Activated naive CD4-positive, alpha-beta T cell treated with anti-CD3 and anti-CD28 coated beads for 36 hours (primary cell): ENCODE data around the gene EGFR. TPM values are rescaled to one million over a fixed set of nuclear protein-coding genes. Genes with fewer than 3 reads are reported as not detected.

Source experiments
- CTCF ChIA-PET: fragments of 350-600 bp; sonication (Branson Sonifier 250); formaldehyde crosslinking; loops from one replicate; lab custom pipeline; 2021; ENCODE audit warnings: antibody characterized with exemption; lab: Charles Lee
- DNase-seq: peaks from one replicate; pipeline ENCODE4 v3.0.0-alpha.2; 2020
- H3K27ac Mint-ChIP-seq: one replicate; pipeline ENCODE4 v1.8.0; 2021; ENCODE audit warnings: mild to moderate bottlenecking, mixed read lengths
- H3K27me3 Mint-ChIP-seq: one replicate; pipeline ENCODE4 v1.8.0; 2021; ENCODE audit warnings: low read depth, mixed read lengths
- H3K36me3 Mint-ChIP-seq: one replicate; pipeline ENCODE4 v1.8.0; 2021; ENCODE audit warnings: low read depth, mixed read lengths
- H3K4me1 Mint-ChIP-seq: one replicate; pipeline ENCODE4 v1.8.0; 2021; ENCODE audit warnings: low read depth, mixed read lengths
- H3K4me3 Mint-ChIP-seq: one replicate; pipeline ENCODE4 v1.8.0; 2021; ENCODE audit warnings: mild to moderate bottlenecking, moderate library complexity, mixed read lengths
- H3K9me3 Mint-ChIP-seq: one replicate; pipeline ENCODE4 v1.8.0; 2021; ENCODE audit warnings: mixed read lengths
- intact Hi-C: fragments of 100-400 bp; cut with micrococcal nuclease; formaldehyde crosslinking; loops from one replicate; pipeline ENCODE4 v1.15.1; 2023
- total RNA-seq, 2 experiments: library from RNA; stranded (reverse); gene quantifications; one replicate each; pipeline ENCODE4 v1.2.3, GENCODE V29; 2021

Gene EGFR
- total RNA-seq, 2 experiments from 2014 or later: not detected

DNA sequence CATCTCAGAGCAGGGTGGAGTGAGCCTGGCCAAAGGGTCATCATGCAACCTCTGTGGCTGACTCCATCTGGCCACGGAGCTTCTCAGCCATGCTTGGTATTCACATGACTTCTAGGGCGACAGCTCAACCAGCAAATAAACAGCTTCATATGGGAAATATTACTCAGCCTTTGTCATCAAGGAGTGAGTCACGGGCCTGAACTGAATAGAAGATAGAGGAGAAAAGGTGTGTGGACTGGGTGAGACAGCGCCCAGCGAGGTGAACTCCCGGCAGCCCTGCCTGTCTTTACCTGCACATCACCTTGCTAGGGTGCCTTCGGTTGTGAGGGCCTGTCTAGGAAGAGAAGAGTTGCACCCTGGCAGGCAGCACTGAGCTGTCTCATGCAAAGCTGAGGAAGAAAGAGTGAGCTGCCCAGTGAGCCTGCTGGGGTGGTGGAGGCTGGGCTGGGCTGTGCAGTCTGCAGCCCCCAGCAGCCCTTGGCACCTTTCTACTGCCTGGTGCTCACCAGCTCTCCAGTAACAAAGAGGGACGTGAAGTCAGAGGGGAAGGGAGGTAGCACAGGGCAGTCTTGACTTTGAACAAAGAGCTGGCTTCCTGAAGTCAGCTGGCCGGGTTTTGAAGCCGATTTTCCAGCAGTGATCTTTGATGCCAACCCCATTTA, 114.2 kb downstream of the EGFR start:
- Mint-ChIP-seq H3K36me3 (no peaks in the 10 kb centered on the region), H3K27ac (peak overlapping the region; percentile 72), H3K4me3 (no peak overlapping the region), H3K9me3 (no peaks in the 10 kb centered on the region), H3K27me3 (peaks cover 5% of the 10 kb centered on the region), H3K4me1 (peaks cover 14% of the 10 kb centered on the region)
- peak; percentile 52 for DNase-seq
- CTCF ChIA-PET: interaction anchor here (0.8 kb wide), 1 partner anchor 122 kb away, joined by 3 read pairs; no protein-coding TSS in a partner anchor
- intact Hi-C loops: loop anchor here (1.0 to 5.0 kb wide), 5 partner anchors 46 to 399 kb away; no protein-coding TSS in a partner anchor

DNA sequence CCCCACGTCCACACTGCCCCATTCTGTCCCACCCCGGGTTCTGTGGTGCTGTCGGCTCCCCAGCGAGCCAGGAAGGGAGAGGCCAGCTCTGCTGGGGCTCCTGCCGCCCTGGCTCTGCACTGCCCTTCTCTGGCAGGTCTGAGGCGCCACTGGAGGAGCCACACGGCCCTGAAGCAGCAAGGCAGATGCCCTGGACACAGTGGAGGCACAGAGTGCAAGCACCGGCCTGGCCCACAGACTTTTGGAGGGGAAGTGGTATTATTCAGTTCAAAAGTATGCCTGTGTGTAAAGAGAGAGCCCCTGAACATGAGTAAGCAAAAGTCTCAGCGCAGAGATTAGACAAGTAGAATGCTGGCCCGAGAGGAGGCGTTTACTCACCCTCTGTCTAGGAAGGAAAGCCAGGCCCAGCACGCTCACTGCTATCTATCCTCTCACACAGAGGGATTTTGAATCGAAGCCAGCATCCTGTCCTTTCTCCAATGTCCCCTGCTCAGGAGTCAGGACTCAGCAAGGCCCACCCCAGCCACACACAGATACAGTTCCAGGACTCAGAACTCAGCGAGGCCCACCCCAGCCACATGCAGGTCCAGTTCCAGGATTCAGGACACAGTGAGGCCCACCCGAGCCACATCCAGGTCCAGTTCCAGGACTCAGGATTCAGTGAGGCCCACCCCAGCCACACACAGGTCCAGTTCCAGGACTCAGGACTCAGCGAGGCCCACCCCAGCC, 115.0 kb downstream of the EGFR start:
- no peak for DNase-seq

DNA sequence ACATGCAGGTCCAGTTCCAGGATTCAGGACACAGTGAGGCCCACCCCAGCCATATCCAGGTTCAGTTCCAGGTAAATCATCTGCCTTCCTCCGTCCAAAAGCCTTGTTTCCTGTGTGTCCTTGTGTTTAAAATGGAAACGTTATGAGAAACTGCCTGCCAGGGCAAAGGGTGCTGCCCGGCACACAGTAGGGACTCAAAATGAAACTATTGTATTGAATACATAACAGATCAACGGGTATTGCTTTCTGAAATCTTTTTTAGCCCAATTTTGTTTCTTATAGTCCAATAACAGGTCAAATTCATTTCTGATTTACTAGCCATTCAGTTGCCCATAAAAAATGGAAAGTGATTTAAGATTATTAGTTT, 115.5 kb downstream of the EGFR start:
- peaks cover 4% of the 10 kb centered on the region for H3K27me3 Mint-ChIP-seq
- peaks cover 5% of the 10 kb centered on the region for H3K9me3 Mint-ChIP-seq
- CTCF ChIA-PET: no interaction called here
- H3K36me3 Mint-ChIP-seq: peaks cover 1% of the 10 kb centered on the region
- H3K27ac Mint-ChIP-seq: no peak overlapping the region
- no peak overlapping the region for H3K4me3 Mint-ChIP-seq
- intact Hi-C loops: loop anchor here (5.0 kb wide), 3 partner anchors 47 to 398 kb away; no protein-coding TSS in a partner anchor
- peaks cover 14% of the 10 kb centered on the region for H3K4me1 Mint-ChIP-seq
- DNase-seq: no peak

More for the DNA sequence above, 115.0 kb downstream of the EGFR start:
- peaks cover 7% of the 10 kb centered on the region for H3K27me3 Mint-ChIP-seq
- peaks cover 14% of the 10 kb centered on the region for H3K4me1 Mint-ChIP-seq
- H3K36me3 Mint-ChIP-seq: no peaks in the 10 kb centered on the region
- intact Hi-C loops: loop anchor here (1.0 to 5.0 kb wide), 5 partner anchors 46 to 399 kb away; no protein-coding TSS in a partner anchor
- CTCF ChIA-PET: interaction anchor here (0.8 kb wide), 1 partner anchor 121 kb away, joined by 3 read pairs; no protein-coding TSS in a partner anchor
- H3K4me3 Mint-ChIP-seq: no peak overlapping the region
- no peak overlapping the region for H3K27ac Mint-ChIP-seq
- peaks cover 2% of the 10 kb centered on the region for H3K9me3 Mint-ChIP-seq

DNA sequence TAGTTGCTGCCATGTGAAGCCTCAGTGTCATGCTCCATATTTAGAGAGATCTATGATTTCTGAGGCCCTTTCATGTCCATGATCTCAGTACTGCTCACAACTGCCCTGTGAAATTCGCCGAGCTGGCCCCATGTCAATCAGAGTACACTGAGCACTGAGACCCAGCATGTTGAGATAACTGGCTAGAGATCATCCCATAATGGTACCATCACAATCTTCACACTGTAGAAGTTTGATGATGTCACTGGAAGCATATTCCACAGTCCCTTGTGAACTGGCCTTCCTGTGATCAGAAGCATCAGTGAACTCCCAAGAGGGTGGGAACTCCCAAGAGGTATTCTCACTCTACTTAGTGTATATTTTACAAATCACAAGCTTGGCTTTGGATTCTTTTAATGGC, 116.0 kb downstream of the EGFR start:
- H3K9me3 Mint-ChIP-seq: peaks cover 5% of the 10 kb centered on the region
- CTCF ChIA-PET: no interaction called here
- intact Hi-C loops: loop anchor here (5.0 kb wide), 3 partner anchors 47 to 398 kb away; no protein-coding TSS in a partner anchor
- H3K4me1 Mint-ChIP-seq: peaks cover 14% of the 10 kb centered on the region
- H3K27me3 Mint-ChIP-seq: peaks cover 3% of the 10 kb centered on the region
- no peak for DNase-seq
- H3K27ac Mint-ChIP-seq: no peak overlapping the region
- peaks cover 1% of the 10 kb centered on the region for H3K36me3 Mint-ChIP-seq
- no peak overlapping the region for H3K4me3 Mint-ChIP-seq

DNA sequence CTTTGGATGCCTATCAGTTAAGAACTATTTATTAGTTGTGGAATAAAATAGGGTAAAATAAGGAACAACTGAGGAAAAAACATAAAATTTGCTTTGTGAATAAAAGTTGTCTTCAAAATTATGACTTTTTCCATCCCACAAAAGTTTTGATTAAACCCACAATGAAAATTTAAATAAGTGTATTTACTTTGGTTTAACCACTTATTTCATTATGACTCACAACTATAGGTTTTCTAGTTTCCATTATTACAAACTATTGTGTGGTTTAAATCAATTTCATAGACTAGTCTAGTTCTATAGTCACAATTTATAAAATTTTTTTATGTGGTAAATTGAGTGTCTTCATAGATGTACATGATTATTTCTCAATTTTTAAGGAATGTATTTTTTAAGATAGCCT, 116.6 kb downstream of the EGFR start:
- H3K4me1 Mint-ChIP-seq: peaks cover 14% of the 10 kb centered on the region

DNA sequence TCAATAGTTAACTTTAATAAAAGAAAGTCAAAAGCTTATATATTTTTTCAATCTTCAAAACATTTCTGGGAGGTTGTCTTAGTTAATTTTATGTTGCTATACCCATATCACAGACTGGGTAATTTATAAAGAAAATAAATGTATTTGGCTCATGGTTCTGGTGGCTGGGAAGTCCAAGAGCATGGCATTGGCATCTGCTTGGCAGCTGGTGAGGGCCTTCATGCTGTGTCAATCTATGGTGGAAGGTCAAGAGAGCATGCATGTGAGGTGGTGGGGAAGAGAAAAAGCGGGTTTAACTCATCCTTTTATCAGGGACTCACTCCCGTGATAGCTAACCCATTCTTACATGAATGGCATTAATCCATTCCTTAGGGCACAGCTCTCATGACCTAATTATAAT, 119.8 kb downstream of the EGFR start:
- H3K4me1 Mint-ChIP-seq: no peaks in the 10 kb centered on the region
- CTCF ChIA-PET: no interaction called here
- no peak overlapping the region for H3K27ac Mint-ChIP-seq
- H3K27me3 Mint-ChIP-seq: peaks cover 16% of the 10 kb centered on the region
- intact Hi-C loops: no loop called here
- peaks cover 5% of the 10 kb centered on the region for H3K9me3 Mint-ChIP-seq
- peaks cover 1% of the 10 kb centered on the region for H3K36me3 Mint-ChIP-seq
- no peak for DNase-seq
- no peak overlapping the region for H3K4me3 Mint-ChIP-seq

More for the DNA sequence above, 116.6 kb downstream of the EGFR start:
- Mint-ChIP-seq H3K9me3 (peaks cover 5% of the 10 kb centered on the region), H3K36me3 (peaks cover 1% of the 10 kb centered on the region), H3K27me3 (peaks cover 3% of the 10 kb centered on the region), H3K4me3 (no peak overlapping the region), H3K27ac (no peak overlapping the region)
- intact Hi-C loops: no loop called here
- no peak for DNase-seq
- CTCF ChIA-PET: no interaction called here

DNA sequence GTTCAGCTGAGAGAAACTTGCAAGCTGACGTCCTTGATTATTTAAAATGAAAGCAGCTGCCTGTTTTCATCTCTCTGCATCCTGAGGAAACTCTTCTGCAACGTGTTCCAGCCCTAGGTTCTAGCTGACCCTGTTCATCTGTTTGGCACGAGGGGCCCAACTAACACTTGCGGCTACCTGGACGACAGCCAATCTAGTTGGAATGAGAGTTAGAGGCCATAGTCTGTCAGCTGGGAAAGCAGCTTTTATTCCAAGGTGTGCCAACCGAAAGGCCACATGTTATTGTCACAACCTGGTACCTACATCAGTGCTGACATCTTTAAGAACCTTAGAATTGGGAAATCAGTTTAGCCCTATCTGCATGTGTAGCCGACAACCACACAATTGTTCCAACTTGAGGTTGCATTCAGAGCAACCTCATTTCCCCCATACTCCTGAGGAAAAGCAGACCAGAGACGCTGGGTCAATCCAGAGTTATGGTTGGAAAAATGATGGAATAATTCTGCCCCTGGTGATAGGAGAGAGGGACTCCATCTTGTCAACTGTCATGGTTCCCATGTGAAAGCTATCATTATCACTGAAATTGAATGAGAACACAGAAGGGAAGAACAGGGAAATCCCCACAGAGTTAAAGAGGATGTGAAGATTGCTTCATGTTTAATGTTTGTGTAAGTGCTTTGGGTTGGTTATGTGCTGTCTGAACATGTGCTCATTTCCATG, 121.6 kb downstream of the EGFR start:
- intact Hi-C loops: no loop called here
- Mint-ChIP-seq H3K4me1 (no peaks in the 10 kb centered on the region), H3K27ac (no peak overlapping the region), H3K36me3 (peaks cover 1% of the 10 kb centered on the region), H3K27me3 (peaks cover 20% of the 10 kb centered on the region), H3K9me3 (peaks cover 5% of the 10 kb centered on the region), H3K4me3 (no peak overlapping the region)
- CTCF ChIA-PET: no interaction called here
- DNase-seq: no peak

DNA sequence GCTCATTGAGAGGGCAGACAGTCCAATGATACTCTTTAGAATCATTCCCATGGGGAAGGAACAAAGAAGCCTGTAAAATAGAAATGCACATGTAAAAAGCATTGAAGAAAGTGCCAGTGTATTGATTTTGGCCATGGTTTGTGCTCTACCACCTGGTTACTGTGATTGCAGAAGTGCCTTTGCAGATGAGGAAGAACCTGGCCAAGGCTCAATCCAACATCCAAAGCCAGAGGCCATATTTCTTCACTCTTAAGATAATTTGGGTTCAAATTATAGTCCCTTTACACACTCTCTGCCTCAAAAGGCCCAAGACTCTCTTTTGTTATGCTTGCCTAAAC, 122.1 kb downstream of the EGFR start:
- DNase-seq: no peak
- CTCF ChIA-PET: no interaction called here
- Mint-ChIP-seq H3K27ac (no peak overlapping the region), H3K4me3 (no peak overlapping the region), H3K36me3 (peaks cover 1% of the 10 kb centered on the region), H3K27me3 (peaks cover 23% of the 10 kb centered on the region), H3K9me3 (peaks cover 5% of the 10 kb centered on the region), H3K4me1 (no peaks in the 10 kb centered on the region)
- intact Hi-C loops: no loop called here

DNA sequence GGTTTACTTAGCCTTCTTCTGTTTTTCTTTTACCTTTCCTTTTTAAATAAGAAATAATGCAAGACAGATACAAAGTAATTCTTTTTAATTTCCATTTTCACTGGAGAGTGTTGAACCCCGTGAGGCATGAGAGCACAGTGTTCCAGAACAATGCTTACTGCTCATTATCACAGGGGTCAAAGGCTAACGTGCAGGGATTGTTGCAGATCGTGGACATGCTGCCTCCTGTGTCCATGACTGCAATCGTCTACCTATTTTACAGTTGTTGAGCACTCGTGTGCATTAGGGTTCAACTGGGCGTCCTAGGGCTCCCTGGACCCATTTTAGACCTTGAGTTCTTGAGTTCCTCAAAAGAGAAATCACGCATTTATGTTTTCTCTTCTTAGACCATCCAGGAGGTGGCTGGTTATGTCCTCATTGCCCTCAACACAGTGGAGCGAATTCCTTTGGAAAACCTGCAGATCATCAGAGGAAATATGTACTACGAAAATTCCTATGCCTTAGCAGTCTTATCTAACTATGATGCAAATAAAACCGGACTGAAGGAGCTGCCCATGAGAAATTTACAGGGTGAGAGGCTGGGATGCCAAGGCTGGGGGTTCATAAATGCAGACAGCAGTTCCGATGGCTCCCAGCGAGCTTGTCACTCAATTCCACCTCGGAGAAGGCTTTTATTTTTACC, 124.2 kb downstream of the EGFR start:
- Mint-ChIP-seq H3K9me3 (peaks cover 5% of the 10 kb centered on the region), H3K27me3 (peaks cover 30% of the 10 kb centered on the region), H3K27ac (no peak overlapping the region), H3K36me3 (peaks cover 1% of the 10 kb centered on the region), H3K4me1 (no peaks in the 10 kb centered on the region), H3K4me3 (no peak overlapping the region)
- CTCF ChIA-PET: no interaction called here
- no peak for DNase-seq
- intact Hi-C loops: no loop called here

DNA sequence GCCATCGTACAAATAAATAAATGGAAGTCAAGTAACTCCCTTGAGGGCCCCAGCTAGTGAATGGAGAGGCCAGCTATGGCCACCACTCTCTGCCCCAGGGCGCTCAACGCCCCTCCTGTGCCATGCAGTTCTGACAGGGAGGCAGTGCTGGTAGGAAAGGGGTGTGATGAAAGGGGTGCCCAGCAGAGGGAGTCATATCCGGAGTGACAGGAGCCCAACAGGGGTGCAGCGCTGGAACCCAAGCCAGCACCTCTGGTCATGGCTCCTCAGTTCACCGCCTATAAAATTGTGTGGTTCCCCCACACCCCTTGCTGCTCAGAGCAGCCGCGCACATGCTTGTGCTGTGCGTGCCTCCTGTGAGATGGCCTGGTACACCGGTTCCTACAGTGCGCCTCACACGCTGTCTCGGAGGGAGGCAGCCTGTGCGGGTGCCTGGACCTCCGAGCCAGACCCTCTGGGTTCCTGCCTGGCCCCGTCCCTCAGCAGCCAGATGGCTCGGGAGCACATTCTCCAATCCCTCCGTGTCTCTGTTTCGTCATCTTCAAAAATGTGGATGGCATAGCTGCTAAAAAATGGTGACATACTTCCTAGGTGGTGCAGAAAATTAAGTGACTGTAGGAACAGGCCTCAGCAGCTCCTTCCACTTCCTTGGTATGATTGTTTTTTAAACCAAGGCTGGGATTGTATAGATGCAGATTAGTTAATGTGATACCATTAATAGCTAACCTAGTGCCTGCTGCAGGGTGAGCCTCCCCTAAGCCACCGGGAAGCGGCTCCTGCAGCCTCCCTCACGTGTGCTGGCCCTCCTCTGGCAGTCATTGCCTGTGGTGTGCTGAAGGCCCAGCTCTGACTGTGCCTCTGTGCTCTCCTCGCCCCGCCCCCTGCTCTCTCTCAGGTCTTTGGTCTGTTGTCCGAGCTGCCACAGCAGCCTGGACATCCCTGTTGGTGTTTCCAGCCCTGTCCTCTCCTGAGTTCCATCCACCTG, 125.8 kb downstream of the EGFR start:
- H3K36me3 Mint-ChIP-seq: no peaks in the 10 kb centered on the region
- H3K27me3 Mint-ChIP-seq: peaks cover 28% of the 10 kb centered on the region
- CTCF ChIA-PET: no interaction called here
- no peak overlapping the region for H3K27ac Mint-ChIP-seq
- intact Hi-C loops: no loop called here
- DNase-seq: no peak
- H3K9me3 Mint-ChIP-seq: no peaks in the 10 kb centered on the region
- H3K4me1 Mint-ChIP-seq: no peaks in the 10 kb centered on the region
- no peak overlapping the region for H3K4me3 Mint-ChIP-seq

DNA sequence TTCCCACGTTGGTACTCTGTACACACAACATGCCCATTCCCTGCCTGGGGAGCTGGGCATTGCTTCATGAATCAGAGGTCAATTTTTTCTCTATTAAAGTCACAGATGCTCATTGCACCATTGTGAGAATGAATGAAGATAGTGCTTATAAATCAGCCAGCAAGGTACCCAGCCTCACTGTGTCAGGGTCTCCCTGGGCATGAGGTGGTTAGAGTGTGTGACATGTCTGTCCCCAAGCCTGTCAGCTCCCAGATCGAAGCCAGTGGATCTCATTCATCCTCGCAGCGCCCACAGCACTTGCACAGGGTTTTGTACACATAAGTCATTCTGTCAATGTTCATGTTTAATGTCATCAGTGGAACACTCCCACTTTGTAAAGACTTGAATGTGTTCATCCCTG, 126.8 kb downstream of the EGFR start:
- no peak for DNase-seq
- intact Hi-C loops: no loop called here
- CTCF ChIA-PET: no interaction called here
- Mint-ChIP-seq H3K36me3 (no peaks in the 10 kb centered on the region), H3K4me1 (no peaks in the 10 kb centered on the region), H3K27me3 (peaks cover 28% of the 10 kb centered on the region), H3K27ac (no peak overlapping the region), H3K9me3 (no peaks in the 10 kb centered on the region), H3K4me3 (no peak overlapping the region)
